ENCODE measurements around the gene MPC1. TPM values are rescaled to one million over a fixed set of nuclear protein-coding genes. Genes with fewer than 3 reads are reported as not detected.
"Not testable (repeated sequence)": the region's sequence is repeated elsewhere in the genome, so short reads cannot be mapped to it uniquely, and the experiment has no call there.

Gene MPC1
- polyA plus RNA-seq, 4 donors, result 47.3 to 95.0 (median 80.2) TPM

GRCh38 chr6:166408936-166409755 lies 26.4 kb upstream of the MPC1 start:
- DNase-seq (ENCODE audit: low read depth in 4 of 4, low spot score in 3 of 4), result no peak

GRCh38 chr6:166406197-166406596 lies 23.5 kb upstream of the MPC1 start:
- DNase-seq (ENCODE audit: low read depth in 4 of 4, low spot score in 3 of 4), result no peak

GRCh38 chr6:166405386-166405785 lies 22.6 kb upstream of the MPC1 start:
- no peak for DNase-seq (ENCODE audit: low read depth in 4 of 4, low spot score in 3 of 4)

- no peak for DNase-seq (ENCODE audit: low read depth in 4 of 4, low spot score in 3 of 4)
Observed at GRCh38 chr6:166402582-166403277, 20.0 kb upstream of the MPC1 start.

- peak in 3 of 4 donors; percentile 39 to 56 (median 52) for DNase-seq (ENCODE audit: low read depth in 4 of 4, low spot score in 3 of 4)
Observed at GRCh38 chr6:166400649-166401250, 18.0 kb upstream of the MPC1 start.

GRCh38 chr6:166400181-166400580 lies 17.4 kb upstream of the MPC1 start:
- DNase-seq (ENCODE audit: low read depth in 4 of 4, low spot score in 3 of 4), result no peak

- DNase-seq (ENCODE audit: low read depth in 4 of 4, low spot score in 3 of 4), result no peak
Observed at GRCh38 chr6:166398348-166398747, 15.6 kb upstream of the MPC1 start.

- DNase-seq (ENCODE audit: low read depth in 4 of 4, low spot score in 3 of 4), result no peak
Observed at GRCh38 chr6:166397849-166398248, 15.1 kb upstream of the MPC1 start.

- no peak for DNase-seq (ENCODE audit: low read depth in 4 of 4, low spot score in 3 of 4)
Observed at GRCh38 chr6:166395778-166396177, 13.0 kb upstream of the MPC1 start.

- no peak for DNase-seq (ENCODE audit: low read depth in 4 of 4, low spot score in 3 of 4)
Observed at GRCh38 chr6:166395351-166395750, 12.6 kb upstream of the MPC1 start.

- DNase-seq (ENCODE audit: low read depth in 4 of 4, low spot score in 3 of 4), result no peak
Observed at GRCh38 chr6:166394036-166394892, 11.5 kb upstream of the MPC1 start.

- no peak for DNase-seq (ENCODE audit: low read depth in 4 of 4, low spot score in 3 of 4)
Observed at GRCh38 chr6:166393535-166393823, 10.7 kb upstream of the MPC1 start.

- DNase-seq (ENCODE audit: low read depth in 4 of 4, low spot score in 3 of 4), result not testable (repeated sequence)
Observed at GRCh38 chr6:166392755-166393534, 10.2 kb upstream of the MPC1 start.

- no peak for DNase-seq (ENCODE audit: low read depth in 4 of 4, low spot score in 3 of 4)
Observed at GRCh38 chr6:166389119-166389518, 6.4 kb upstream of the MPC1 start.

- no peak for DNase-seq (ENCODE audit: low read depth in 4 of 4, low spot score in 3 of 4)
Observed at GRCh38 chr6:166388290-166389004, 5.7 kb upstream of the MPC1 start.

GRCh38 chr6:166387642-166388289 lies 5.0 kb upstream of the MPC1 start:
- no peak for DNase-seq (ENCODE audit: low read depth in 4 of 4, low spot score in 3 of 4)

- not testable (repeated sequence) for DNase-seq (ENCODE audit: low read depth in 4 of 4, low spot score in 3 of 4)
Observed at GRCh38 chr6:166387098-166387497, 4.4 kb upstream of the MPC1 start.

- no peak for DNase-seq (ENCODE audit: low read depth in 4 of 4, low spot score in 3 of 4)
Observed at GRCh38 chr6:166386111-166386510, 3.4 kb upstream of the MPC1 start.

GRCh38 chr6:166383802-166384363 lies 1.1 kb upstream of the MPC1 start:
- not testable (repeated sequence) for DNase-seq (ENCODE audit: low read depth in 4 of 4, low spot score in 3 of 4)
